Activated naive CD8-positive, alpha-beta T cell treated with anti-CD3 and anti-CD28 coated beads, Interleukin-2, amount 50 U/mL, for 16 hours (primary cell): ENCODE results near the gene CASP9.
"Not testable (repeated sequence)": the region's sequence is repeated elsewhere in the genome, so short reads cannot be mapped to it uniquely, and the experiment has no call there.

Experiments used
- DNase-seq: peaks from one replicate; pipeline ENCODE4 v3.0.0-alpha.2; 2020; ENCODE audit warnings: low read depth, low spot score

CASP9 gene

DNA sequence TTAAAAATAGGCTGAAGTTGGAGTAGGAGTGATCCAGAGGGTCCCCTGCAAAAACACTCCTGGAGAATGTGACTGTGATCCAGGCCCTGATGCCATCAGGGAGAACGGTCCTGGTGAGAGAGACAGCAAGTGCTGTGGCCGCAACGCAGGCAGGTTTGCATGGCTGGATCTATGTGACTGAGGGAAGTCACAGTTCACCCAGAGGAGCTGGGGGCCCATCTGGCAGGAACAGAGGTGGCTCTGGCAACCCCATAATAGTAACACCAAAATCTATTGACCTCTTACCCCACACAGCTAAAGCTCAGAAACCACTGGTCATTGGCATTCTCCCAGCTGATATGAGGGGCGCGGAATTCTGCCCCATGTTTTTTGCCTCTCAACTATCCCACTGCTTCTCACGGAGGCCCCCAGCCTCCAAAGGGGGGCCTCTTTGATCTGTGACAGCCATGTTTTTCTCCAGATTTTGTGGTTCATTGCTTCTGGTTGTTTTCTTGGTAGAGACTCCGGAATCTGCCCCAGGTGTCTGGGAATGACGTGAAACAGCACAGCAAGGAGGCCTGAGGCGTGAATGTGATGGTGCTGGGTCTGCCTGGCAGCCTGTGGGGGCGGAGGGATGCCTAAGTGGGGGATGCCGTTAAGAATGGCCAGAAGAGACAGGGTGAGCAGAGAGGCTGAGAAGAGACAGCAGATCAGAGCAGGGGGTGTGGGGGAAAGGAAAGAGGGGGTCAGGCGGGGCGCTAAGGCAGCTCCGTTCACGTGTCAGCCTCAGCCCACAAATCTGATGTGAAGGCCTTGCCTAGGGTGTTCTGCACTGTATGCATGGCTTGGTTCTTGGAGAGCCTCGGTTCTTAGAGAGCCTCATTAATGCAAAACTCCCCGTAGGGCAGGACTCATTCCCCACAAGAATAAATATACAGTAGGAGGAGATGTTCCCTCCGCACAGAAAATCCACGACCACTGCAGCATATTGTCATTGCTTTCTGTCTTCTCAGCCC lies 23.5 kb downstream of the CASP9 start:
- DNase-seq = no peak

DNA sequence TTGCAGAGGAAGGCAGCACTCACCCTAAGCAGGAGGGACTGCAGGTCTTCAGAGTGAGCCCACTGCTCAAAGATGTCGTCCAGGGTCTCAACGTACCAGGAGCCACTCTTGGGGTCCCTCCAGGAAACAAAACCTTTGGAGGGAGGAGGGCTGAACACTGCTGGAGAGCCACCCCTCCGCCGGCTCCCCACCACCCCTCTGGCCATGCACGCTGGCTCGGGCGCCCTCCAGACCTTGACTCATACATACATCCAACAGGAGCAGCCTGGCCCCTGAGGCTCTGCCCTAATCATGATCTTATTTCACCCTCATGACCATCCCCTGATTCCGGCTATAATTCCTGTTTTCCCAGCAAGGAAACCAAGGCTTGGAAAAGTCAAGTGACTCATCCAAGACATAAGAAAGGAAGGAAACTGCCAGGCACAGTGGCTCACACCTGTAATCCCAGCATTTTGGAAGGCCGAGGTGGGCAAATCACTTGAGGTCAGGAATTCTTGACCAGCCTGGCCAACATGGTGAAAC lies 30.1 kb downstream of the CASP9 start:
- no peak for DNase-seq

DNA sequence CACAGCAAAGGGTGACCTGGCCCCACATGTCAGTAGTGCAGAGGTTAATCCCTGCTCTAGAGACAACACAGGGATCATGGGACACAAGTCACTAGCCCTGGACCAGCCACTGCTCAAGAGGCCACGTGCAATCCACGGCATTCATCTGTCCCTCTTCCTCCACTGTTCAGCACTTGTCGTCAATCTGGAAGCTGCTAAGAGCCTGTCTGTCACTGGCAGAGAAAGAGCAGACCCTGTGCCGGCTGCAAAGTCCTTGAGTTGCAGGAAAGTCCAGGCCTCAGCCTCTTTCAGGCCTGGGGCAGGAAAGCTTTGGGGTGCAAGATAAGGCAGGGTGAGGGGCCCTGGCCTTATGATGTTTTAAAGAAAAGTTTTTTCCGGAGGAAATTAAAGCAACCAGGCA lies 31.4 kb downstream of the CASP9 start:
- DNase-seq = no peak

DNA sequence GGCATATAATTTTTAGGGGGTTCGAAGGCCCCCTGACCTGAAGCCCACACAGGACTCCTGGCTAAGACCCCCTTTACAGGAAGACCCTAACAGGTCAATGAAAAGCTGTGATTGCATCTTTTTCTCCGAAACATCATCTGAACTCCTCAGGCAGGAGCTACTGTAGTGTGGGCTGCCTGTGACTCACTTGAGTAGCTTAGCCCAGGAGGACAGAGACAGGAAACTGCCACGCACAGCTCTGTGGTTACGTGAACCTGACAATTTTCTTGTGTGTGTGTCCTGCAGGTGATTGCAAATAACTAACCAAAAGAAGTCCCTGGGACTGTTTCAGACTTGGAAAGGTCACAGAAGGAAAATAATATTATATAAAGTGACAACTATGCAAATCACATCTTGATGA lies 33.0 kb downstream of the CASP9 start:
- not testable (repeated sequence) for DNase-seq

DNA sequence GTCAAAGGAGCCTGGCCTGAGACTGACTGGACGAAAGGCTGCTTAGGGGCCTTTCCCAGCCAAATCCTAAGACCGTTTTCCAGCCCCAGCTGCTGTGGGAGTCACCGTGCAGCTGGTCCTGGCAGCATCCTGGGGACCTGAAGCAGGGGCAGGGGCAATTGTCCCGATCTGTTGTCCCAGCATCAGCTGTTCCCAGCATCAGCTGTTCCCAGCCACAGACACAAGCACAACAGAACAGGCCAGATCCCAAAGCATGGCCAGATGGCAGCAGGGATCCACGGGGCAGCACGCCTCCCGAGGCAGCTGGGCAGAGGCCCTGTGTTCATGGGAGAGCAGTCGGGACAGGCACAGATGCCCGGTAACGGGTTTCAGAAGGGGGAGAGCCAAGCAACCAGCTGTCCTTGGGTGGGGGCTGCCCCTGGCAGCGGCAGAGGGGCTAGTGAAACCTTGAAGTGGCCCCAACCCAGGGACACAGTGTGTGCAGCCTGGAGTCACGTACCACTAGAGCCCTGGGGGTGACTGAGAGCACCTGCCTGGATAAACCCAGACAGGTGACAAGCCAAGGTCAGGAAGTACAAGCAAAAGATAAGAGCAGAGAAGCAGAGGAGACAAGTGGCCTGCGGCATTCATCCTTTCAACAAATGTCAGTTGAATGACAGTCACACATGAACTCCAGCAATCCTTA lies 34.8 kb downstream of the CASP9 start:
- DNase-seq = no peak

DNA sequence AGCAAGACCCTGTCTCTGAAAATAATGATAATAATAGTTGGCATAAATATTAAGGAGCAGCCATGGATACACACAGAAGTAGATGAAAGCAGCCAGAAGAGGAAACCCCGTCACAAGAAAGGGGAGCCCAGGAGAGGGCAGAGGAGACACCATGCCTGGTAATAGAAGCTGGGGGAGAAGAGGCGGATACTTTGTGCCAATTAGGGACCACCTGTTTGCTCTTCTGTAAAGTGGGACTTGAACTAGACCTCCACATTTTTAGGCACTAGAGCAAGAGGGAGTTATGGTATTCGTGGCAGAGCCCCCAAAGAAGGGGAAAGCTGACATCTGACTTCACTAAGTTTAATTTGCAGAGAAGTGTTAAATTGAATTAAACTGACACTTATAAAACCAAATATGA lies 35.6 kb downstream of the CASP9 start:
- DNase-seq = no peak

DNA sequence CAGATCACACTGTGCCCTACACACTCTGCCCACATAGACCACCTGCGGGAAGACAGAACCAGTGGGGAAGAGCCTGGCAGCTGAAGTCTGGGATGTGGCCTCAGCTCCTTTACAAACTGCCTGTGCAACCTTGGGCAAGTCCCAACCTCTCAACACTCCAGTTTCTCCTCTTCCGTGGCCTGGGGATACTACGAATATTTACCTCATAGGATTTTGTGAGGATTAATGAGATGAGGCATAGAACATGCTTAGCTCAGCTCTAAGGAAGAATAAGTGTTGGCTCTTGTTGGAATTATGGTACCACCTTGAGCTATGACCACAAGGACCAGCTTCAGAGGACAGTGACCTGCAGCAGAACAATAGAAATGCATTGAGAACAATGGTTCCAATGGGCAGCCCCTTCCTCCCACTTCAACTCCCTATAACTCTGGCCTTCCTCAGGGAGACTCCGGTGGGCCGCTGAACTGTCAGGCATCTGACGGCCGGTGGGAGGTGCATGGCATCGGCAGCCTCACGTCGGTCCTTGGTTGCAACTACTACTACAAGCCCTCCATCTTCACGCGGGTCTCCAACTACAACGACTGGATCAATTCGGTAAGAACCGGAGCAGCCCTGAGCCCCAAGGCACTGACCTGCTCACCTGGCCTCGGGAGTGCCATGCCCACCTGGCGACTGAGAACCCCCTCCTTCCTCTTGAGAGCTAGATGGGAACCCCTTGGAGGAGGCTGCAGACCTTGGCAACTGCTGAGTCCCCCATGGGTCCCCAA lies 37.0 kb downstream of the CASP9 start:
- DNase-seq = not testable (repeated sequence)

DNA sequence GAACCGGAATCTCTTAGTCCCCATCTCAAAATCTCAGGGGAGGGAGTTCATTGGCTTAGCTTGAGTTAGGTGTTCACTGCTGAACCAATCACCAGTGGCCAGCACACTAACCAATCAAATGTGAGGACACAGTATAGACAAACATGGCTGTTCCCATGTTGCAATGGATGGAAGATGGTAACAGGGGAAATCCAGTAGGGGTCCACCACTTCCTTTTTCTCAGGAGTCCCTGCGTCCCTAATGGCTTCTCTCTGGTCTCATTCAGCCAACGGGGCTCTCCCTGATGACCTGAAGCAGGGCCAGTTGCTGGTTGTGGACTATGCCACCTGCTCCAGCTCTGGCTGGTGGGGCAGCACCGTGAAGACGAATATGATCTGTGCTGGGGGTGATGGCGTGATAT lies 38.4 kb downstream of the CASP9 start:
- DNase-seq = no peak

DNA sequence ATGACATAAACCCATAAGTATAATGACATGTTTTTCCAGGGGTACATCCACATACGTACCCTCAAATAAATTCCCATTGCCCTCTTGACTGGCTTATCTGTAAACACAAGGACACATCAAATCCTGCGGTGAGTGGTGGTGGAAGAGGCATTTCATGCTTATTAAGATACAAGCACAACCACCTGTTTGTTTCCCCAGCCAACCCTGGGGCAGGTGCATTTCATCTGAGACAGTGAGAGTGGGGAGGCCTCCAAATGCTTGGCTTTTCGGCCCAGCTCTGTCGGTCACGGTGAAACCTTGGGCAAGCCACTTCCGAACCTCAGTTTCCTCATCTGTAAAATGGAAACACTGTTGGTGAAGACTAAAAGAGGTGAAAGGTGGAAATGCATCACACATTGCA lies 39.6 kb downstream of the CASP9 start:
- not testable (repeated sequence) for DNase-seq

DNA sequence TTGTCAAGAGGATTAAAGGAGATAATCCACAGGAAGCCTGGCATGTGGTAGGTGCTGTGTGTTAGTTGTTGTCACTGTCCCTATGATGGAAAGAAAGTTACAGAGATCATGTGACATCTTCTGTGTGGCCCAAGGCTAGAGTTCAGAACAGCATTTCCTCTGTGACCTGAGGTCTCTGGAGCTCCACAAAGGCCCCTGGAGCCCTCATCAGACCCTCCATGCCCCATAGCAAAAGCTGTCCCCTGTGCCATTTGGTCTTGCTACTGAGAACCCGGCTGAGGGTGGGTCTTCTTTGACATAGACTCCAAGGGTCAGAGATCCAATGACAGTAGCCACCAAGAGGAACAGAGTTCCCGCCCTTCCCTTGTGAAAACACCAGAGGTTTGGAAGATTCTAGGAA lies 40.0 kb downstream of the CASP9 start:
- DNase-seq = no peak

DNA sequence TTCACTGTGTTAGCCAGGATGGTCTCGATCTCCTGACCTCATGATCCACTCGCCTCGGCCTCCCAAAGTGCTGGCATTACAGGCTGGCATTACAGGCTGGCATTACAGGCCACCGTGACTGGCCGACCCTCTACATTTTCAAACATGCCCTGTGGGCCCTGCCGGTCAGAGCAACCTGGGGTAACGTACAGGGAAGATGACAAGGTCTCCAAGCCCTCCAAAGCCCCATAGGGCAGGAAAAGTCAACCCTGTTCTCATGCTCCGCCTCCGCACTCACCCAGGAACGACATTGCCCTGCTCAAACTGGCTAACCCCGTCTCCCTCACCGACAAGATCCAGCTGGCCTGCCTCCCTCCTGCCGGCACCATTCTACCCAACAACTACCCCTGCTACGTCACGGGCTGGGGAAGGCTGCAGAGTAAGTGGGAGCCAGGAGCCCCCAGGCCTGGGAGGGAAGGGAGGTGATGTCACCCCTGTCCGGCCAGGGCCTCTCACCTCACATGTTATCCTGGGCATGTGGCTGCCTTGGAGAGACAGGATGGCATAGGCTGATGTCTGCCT lies 41.0 kb downstream of the CASP9 start:
- DNase-seq = not testable (repeated sequence)

DNA sequence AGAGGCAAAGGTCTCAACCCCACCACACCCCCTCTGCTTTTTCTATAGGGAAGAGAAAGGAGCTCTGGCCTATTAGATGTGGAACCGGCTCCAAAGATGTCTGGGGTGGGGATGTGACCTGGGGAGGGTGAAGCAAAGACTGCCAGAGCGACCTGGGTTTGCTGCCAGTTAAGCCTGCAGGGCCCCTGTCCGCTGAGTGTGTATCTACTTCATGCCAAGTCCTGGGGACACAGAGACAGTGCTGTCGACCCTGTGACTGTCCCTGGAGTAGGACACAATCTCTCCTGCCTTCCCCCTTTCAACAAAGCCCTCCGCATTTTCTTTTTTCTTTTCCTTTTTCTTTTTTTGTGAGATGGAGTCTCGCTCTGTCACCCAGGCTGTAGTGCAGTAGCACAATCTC lies 41.6 kb downstream of the CASP9 start:
- not testable (repeated sequence) for DNase-seq

DNA sequence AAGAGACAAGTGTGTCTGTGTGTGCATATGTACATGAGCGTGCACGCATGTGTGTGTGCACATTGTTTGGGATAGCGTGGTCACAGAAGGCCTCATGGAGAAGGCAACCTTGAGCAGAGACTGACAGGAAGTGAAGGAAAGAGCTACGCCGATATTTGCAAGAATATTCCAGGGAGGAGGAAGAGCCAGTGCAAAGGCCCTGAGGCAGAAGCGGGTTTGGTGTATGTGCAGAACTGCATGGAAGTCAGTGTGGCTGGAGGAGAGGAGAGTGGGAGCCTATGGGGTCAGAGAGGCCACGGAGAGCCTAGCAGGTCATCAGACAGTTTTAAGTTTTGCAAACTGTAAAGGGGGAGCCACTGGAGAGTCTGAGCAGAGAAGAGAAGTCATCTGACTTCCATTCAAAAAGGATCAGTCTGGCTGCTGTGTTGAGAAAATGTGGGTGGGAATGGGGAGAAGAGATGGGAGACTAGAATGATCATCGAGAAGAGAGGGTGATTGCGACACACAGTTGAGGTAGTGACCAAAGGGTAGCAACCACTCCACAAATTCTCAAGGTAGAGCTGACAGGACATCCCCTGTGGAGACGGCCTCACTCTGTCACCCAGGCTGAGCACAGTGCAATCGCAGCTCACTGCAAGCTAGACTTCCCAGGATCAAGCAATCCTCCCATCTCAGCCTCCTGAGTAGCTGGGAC lies 44.2 kb downstream of the CASP9 start:
- no peak for DNase-seq

DNA sequence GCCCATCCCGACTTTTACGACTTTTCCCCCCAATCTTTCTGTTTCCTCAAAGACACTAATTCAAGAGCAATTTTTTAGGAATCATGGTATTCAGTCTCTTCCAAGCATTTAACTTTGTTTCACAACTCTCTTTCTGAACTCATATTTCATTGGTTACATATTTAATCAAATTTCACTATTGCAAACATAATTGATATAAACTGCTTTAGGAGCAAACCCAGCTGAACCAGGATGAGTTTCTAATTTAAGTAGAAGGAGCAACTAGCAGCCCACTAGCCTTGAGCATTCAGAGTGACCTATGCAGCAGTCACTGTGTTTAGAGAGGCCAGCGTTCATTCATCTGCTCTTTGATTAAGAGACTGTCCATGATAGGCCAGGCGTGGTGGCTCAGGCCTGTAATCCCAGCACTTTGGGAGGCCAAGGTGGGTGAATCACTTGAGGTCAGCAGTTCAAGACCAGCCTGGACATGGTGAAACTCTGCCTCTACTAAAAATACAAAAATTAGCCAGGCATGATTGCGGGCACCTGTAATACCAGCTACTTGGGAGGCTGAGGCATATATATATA lies 46.3 kb downstream of the CASP9 start:
- no peak for DNase-seq

DNA sequence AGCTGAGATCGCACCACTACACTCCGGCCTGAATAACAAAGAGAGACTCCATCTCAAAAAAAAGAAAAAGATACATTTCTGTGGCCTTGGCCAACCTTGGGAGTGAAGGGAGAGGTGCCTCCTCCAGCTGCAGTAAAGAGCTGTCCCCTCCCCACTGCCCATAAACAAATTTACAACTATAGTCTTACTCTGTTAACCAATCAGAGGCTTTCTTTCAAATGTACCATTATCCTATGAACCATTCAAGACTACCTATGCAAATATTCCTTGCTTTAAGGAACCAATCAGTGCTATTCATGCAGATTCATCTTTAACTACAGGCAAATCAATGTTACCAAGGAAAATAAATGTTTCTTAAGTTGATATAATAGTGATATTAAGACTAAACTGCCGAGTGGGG lies 47.1 kb downstream of the CASP9 start:
- DNase-seq = no peak

DNA sequence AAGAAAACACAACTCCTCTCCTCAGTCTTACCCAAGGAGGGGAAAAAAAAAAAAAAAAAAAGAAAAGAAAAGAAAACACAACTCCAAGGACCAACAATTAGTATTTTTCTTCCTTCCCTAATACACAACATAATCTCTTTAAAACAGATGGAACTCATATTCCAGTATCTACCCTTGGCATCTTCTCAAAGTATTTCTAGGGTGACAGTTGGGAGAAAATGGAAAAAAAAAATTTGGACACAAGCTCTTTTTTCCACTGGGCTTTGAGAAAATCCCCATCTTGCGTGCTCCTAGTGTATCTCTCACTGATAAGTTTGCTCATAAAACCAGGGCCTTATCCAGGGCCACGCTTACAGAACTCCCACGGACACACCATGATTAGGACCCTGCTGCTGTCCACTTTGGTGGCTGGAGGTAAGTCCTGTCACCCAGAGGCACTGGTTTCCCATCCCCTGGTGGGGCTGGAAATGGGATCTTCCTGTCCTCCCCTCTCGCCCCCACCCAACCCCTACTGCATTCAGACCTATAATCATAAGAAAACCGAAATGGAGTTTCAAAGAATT lies 48.2 kb downstream of the CASP9 start, which contains the start of gene CELA2B:
TSS of gene CELA2B (plus strand) at position 353 of the 563 bp plus-strand sequence. CDS start at position 375, 22 bp downstream.
- DNase-seq = no peak

DNA sequence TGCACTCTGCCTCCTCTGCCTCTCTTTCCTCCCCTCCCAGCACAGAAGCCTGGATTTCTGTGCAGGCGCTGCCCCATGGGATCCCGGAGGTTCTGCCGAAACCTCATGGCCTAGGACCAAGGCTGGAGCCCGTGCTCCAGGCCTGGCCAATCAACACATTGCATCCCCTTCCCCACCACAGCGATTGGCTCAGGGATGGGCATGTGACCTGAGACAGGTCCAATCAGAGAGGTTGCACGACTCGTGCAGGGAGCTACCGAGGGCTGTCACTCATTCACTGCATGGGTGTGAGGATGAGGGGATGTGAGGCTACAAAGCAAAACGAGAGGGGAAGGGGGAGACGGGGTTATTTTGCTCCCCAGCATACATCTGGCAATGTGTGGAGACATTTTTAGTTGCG lies 51.4 kb downstream of the CASP9 start:
- DNase-seq = no peak

DNA sequence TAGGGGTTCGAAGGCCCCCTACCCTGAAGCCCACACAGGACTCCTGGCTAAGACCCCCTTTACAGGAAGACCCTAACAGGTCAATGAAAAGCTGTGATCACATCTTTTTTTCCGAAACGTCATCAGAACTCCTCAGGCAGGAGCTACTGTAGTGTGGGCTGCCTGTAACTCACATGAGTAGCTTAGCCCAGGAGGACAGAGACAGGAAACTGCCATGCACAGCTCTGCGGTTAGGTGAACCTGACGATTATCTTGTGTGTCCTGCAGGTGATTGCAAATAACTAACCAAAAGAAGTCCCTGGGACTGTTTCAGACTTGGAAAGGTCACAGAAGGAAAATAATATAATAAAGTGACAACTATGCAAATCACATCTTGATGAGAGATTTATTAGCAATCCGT lies 52.3 kb downstream of the CASP9 start:
- not testable (repeated sequence) for DNase-seq

DNA sequence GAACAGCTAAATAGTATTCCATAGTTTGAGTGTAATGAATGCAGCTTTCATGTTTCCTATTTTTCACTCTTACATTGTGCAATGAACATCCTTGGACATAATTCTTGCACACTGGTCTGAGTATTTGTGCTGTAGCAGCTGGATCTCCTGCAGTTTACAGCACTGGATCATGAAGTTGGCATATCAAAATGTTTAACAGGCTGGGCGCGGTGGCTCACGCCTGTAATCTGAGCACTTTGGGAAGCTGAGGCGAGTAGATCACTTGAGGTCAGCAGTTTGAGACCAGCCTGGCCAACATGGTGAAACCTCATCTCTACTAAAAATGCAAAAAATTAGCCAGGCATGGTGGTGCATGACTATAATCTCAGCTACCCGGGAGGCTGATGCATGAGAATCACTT lies 52.9 kb downstream of the CASP9 start:
- DNase-seq = not testable (repeated sequence)

DNA sequence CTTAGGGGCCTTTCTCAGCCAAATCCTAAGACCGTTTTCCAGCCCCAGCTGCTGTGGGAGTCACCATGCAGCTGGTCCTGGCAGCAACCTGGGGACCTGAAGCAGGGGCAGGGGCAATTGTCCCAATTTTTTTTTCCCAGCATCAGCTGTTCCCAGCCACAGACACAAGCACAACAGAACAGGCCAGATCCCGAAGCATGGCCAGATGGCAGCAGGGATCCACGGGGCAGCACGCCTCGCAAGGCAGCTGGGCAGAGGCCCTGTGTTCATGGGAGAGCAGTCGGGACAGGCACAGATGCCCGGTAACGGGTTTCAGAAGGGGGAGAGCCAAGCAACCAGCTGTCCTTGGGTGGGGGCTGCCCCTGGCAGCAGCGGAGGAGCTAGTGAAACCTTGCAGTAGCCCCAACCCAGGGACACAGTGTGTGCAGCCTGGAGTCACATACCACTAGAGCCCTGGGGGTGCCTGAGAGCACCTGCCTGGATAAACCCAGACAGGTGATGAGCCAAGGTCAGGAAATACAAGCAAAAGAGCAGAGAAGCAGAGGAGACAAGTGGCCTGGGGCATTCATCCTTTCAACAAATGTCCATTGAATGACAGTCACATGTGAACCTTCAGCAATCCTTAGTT lies 54.1 kb downstream of the CASP9 start:
- DNase-seq = not testable (repeated sequence)
